Measurements from ENCODE around the gene NR2F2.

- no peak for TF ChIP-seq GATA2 (IDR thresholded peaks at IDR 0.05; ENCODE audit: low read depth, low read length)
- TF ChIP-seq GATA3 (IDR thresholded peaks at IDR 0.05; ENCODE audit: low read depth, low read length): no peak
Observed at GRCh38 chr15:96290679-96291078, 39.8 kb upstream of the NR2F2 start.

Data from SH-SY5Y (cell line).